Measurements from ENCODE around the gene RAD54L. TPM values are rescaled to one million over a fixed set of nuclear protein-coding genes. Genes with fewer than 3 reads are reported as not detected.

RAD54L gene
- total RNA-seq, 2 experiments from 2014 or later: 60.9 to 63.1 TPM

GRCh38 chr1:46277658-46278373, 30.3 kb downstream of the RAD54L start:
- ChIA-PET POLR2A (no interaction called here), CTCF (no interaction called here)

GRCh38 chr1:46278807-46279206, 31.2 kb downstream of the RAD54L start:
- CTCF ChIA-PET: no interaction called here

GRCh38 chr1:46280092-46280491, 32.5 kb downstream of the RAD54L start:
- CTCF ChIA-PET: no interaction called here
- POLR2A ChIA-PET: interaction anchor here (0.6 kb wide), 1 partner anchor 83 kb away, joined by 3 read pairs; no protein-coding TSS in a partner anchor

More at GRCh38 chr1:46278807-46279206, 31.2 kb downstream of the RAD54L start:
- POLR2A ChIA-PET: no interaction called here

GRCh38 chr1:46281021-46281420, 33.5 kb downstream of the RAD54L start:
- CTCF ChIA-PET: no interaction called here
- POLR2A ChIA-PET: no interaction called here

- ChIA-PET POLR2A (no interaction called here), CTCF (interaction anchor here (1.0 kb wide), 1 partner anchor 63 kb away, joined by 3 read pairs; no protein-coding TSS in a partner anchor)
Measured at GRCh38 chr1:46284058-46284457, 36.5 kb downstream of the RAD54L start.

GRCh38 chr1:46284597-46285564, 37.3 kb downstream of the RAD54L start:
- CTCF ChIA-PET: interaction anchor here (1.0 to 1.4 kb wide), 2 partner anchors 21 to 62 kb away, joined by 3 read pairs; no protein-coding TSS in a partner anchor

GRCh38 chr1:46285730-46286477, 38.3 kb downstream of the RAD54L start:
- ChIA-PET CTCF (interaction anchor here (0.6 to 1.4 kb wide), 2 partner anchors 20 to 58 kb away, joined by 3 read pairs; no protein-coding TSS in a partner anchor), POLR2A (no interaction called here)

More at GRCh38 chr1:46284597-46285564, 37.3 kb downstream of the RAD54L start:
- POLR2A ChIA-PET: interaction anchor here (0.6 kb wide), 1 partner anchor 183 kb away, joined by 8 read pairs; no protein-coding TSS in a partner anchor

GRCh38 chr1:46288485-46289133, 41.0 kb downstream of the RAD54L start:
- CTCF ChIA-PET: interaction anchor here (1.0 kb wide), 1 partner anchor 13 kb away, joined by 3 read pairs; no protein-coding TSS in a partner anchor
- POLR2A ChIA-PET: interaction anchor here (0.6 kb wide), 1 partner anchor 75 kb away, joined by 5 read pairs; no protein-coding TSS in a partner anchor

GRCh38 chr1:46289134-46289494, 41.6 kb downstream of the RAD54L start:
- ChIA-PET CTCF (interaction anchor here (1.0 kb wide), 1 partner anchor 13 kb away, joined by 3 read pairs; no protein-coding TSS in a partner anchor), POLR2A (no interaction called here)

- ChIA-PET POLR2A (no interaction called here), CTCF (interaction anchor here (0.7 to 1.3 kb wide), 2 partner anchors 13 to 36 kb away, joined by 3 read pairs; partner anchors contain the start of genes LRRC41 and UQCRH)
Measured at GRCh38 chr1:46289976-46290375, 42.4 kb downstream of the RAD54L start.

GRCh38 chr1:46295306-46295705, 47.7 kb downstream of the RAD54L start:
- CTCF ChIA-PET: no interaction called here
- POLR2A ChIA-PET: interaction anchor here (0.5 kb wide), 1 partner anchor 54 kb away, joined by 3 read pairs; no protein-coding TSS in a partner anchor

- ChIA-PET POLR2A (no interaction called here), CTCF (no interaction called here)
Measured at GRCh38 chr1:46298387-46298786, 50.8 kb downstream of the RAD54L start.

- ChIA-PET POLR2A (no interaction called here), CTCF (interaction anchor here (0.6 to 0.8 kb wide), 2 partner anchors 9 to 40 kb away, joined by 3 to 4 read pairs; partner anchors contain the start of gene NSUN4)
Measured at GRCh38 chr1:46300673-46301405, 53.3 kb downstream of the RAD54L start.

- CTCF ChIA-PET: interaction anchor here (0.8 kb wide), 1 partner anchor 39 kb away, joined by 3 read pairs; the partner anchor contains the start of gene NSUN4
- POLR2A ChIA-PET: no interaction called here
Measured at GRCh38 chr1:46301406-46301807, 53.8 kb downstream of the RAD54L start.

GRCh38 chr1:46301808-46302640, 54.5 kb downstream of the RAD54L start:
- POLR2A ChIA-PET: interaction anchor here (2.9 kb wide), 1 partner anchor 38 kb away, joined by 11 read pairs; no protein-coding TSS in a partner anchor

GRCh38 chr1:46302641-46303037, 55.1 kb downstream of the RAD54L start:
- POLR2A ChIA-PET: interaction anchor here (0.5 to 2.9 kb wide), 5 partner anchors 20 to 88 kb away, joined by 3 to 12 read pairs (median 5); partner anchors contain the start of genes NSUN4 and RAD54L
- CTCF ChIA-PET: interaction anchor here (1.0 to 2.6 kb wide), 6 partner anchors 8 to 56 kb away, joined by 3 to 12 read pairs (median 4); partner anchors contain the start of gene NSUN4

More at GRCh38 chr1:46301808-46302640, 54.5 kb downstream of the RAD54L start:
- CTCF ChIA-PET: interaction anchor here (2.6 kb wide), 1 partner anchor 38 kb away, joined by 12 read pairs; the partner anchor contains the start of gene NSUN4

All from activated CD8-positive, alpha-beta memory T cell treated with anti-CD3 and anti-CD28 coated beads for 36 hours (primary cell).